HCT116 (cell line): Measurements from ENCODE around the gene FBXO48.

ENCODE experiments used
- CTCF ChIP-seq, 3 experiments: fragments of 200-600 bp in 1 of 3; sonication (generic) in 1 of 3; IDR thresholded peaks in 2 of 3; conservative IDR thresholded peaks in 1 of 3; 2 replicates each; pipeline ENCODE4 v1.5.1; 2012 to 2017; ENCODE audit warnings: low read depth in 2 of 3, low read length in 2 of 3, antibody characterized with exemption in 1 of 3, borderline replicate concordance in 1 of 3, control low read depth in 1 of 3, mild to moderate bottlenecking in 1 of 3, mixed read lengths in 1 of 3, mixed run types in 1 of 3, moderate library complexity in 1 of 3; ENCODE audit not compliant: insufficient read depth in 1 of 3
- EZH2 ChIP-seq: fragments of 200-600 bp; sonication (generic); IDR thresholded peaks from 2 replicates; pipeline ENCODE4 v1.6.1; 2017; ENCODE audit warnings: antibody characterized with exemption, mixed run types
- FOSL1 ChIP-seq: IDR thresholded peaks from 2 replicates; pipeline ENCODE4 v1.6.1; 2012; ENCODE audit warnings: low read depth
- JUND ChIP-seq: IDR thresholded peaks from 2 replicates; pipeline ENCODE4 v1.6.1; 2012
- POLR2A ChIP-seq: IDR thresholded peaks from 2 replicates; pipeline ENCODE4 v1.7.0; 2011; ENCODE audit warnings: borderline replicate concordance; ENCODE audit not compliant: insufficient read depth, insufficient read length; ENCODE audit errors: extremely low read depth
- RAD21 ChIP-seq: IDR thresholded peaks from 2 replicates; pipeline ENCODE4 v1.6.1; 2012; ENCODE audit warnings: low read depth, mild to moderate bottlenecking
- SP1 ChIP-seq: IDR thresholded peaks from 2 replicates; pipeline ENCODE4 v1.6.1; 2012; ENCODE audit warnings: low read depth
- ZBTB33 ChIP-seq: IDR thresholded peaks from 2 replicates; pipeline ENCODE4 v1.6.1; 2011; ENCODE audit warnings: mild to moderate bottlenecking, low read length, moderate library complexity; ENCODE audit not compliant: insufficient replicate concordance; ENCODE audit errors: extremely low read depth
- ZNF274 ChIP-seq: fragments of 200-500 bp; sonication (Bioruptor generic); IDR thresholded peaks from 2 replicates; pipeline ENCODE4 v1.6.1; 2014; ENCODE audit warnings: mild to moderate bottlenecking, low read depth, low read length, inconsistent platforms
- TF ChIP-seq, protein P1 (sequence below): IDR thresholded peaks from 2 replicates; pipeline ENCODE4 v1.6.1; 2012
- TF ChIP-seq, protein P2 (sequence below): IDR thresholded peaks from 2 replicates; pipeline ENCODE4 v1.6.1; 2012

- TF ChIP-seq POLR2A (no peak), EZH2 (no peak), JUND (no peak), CTCF (IDR thresholded peaks at IDR 0.05 in 2 of 3, conservative IDR thresholded peaks at IDR 0.05 in 1 of 3; ENCODE audit: borderline replicate concordance in 1 of 3, insufficient read depth in 1 of 3, low read depth in 2 of 3, low read length in 2 of 3) (no peak), FOSL1 (no peak), ZBTB33 (no peak), ZNF274 (no peak), SP1 (no peak), RAD21 (no peak)
- TF ChIP-seq, protein P1, sequence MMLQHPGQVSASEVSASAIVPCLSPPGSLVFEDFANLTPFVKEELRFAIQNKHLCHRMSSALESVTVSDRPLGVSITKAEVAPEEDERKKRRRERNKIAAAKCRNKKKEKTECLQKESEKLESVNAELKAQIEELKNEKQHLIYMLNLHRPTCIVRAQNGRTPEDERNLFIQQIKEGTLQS = no peak
- TF ChIP-seq, protein P2, sequence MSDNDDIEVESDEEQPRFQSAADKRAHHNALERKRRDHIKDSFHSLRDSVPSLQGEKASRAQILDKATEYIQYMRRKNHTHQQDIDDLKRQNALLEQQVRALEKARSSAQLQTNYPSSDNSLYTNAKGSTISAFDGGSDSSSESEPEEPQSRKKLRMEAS = no peak
Observed at GRCh38 chr2:68458981-68459380, 8.1 kb downstream of the FBXO48 start.
